Activated T-cell treated with anti-CD3 and anti-CD28 coated beads, Interleukin-2, amount 50 U/mL, for 24 hours (primary cell): Measurements from ENCODE around the gene COX19.

ENCODE experiments used
- DNase-seq: peaks from one replicate; pipeline ENCODE4 v3.0.0-alpha.2; 2020
- H3K27ac Mint-ChIP-seq: 2 replicates; pipeline ENCODE4 v1.8.0; 2020; ENCODE audit warnings: mild to moderate bottlenecking, mixed read lengths
- H3K27me3 Mint-ChIP-seq: 2 replicates; pipeline ENCODE4 v1.8.0; 2020; ENCODE audit warnings: mixed read lengths
- H3K36me3 Mint-ChIP-seq: 2 replicates; pipeline ENCODE4 v1.8.0; 2020; ENCODE audit warnings: low read depth, mixed read lengths
- H3K4me1 Mint-ChIP-seq: 2 replicates; pipeline ENCODE4 v1.8.0; 2020; ENCODE audit warnings: low read depth, mixed read lengths
- H3K4me3 Mint-ChIP-seq: 2 replicates; pipeline ENCODE4 v1.8.0; 2020; ENCODE audit warnings: mild to moderate bottlenecking, moderate library complexity, mixed read lengths
- H3K9me3 Mint-ChIP-seq: 2 replicates; pipeline ENCODE4 v1.8.0; 2020; ENCODE audit warnings: mixed read lengths

COX19 gene

GRCh38 chr7:974820-975681 is at the start of gene COX19:
TSS of gene COX19 (minus strand) at chr7:975549. CDS start at chr7:975509, 40 bp downstream.
- H3K27me3 Mint-ChIP-seq, result no peaks in the 10 kb centered on the region
- H3K9me3 Mint-ChIP-seq, result no peaks in the 10 kb centered on the region
- peak; percentile 96 for DNase-seq
- H3K4me3 Mint-ChIP-seq, result peak within 1 kb of the TSS; percentile 92
- H3K27ac Mint-ChIP-seq, result peak within 1 kb of the TSS; percentile 96
- peaks cover 31% of the 10 kb centered on the region for H3K4me1 Mint-ChIP-seq
- H3K36me3 Mint-ChIP-seq, result peaks cover 40% of the 10 kb centered on the region

GRCh38 chr7:1024331-1024841 is 49.0 kb upstream of the COX19 start:
- Mint-ChIP-seq H3K9me3 (no peaks in the 10 kb centered on the region), H3K27me3 (no peaks in the 10 kb centered on the region), H3K36me3 (peaks cover 40% of the 10 kb centered on the region), H3K4me1 (peaks cover 22% of the 10 kb centered on the region), H3K27ac (peak overlapping the region; percentile 52), H3K4me3 (no peak overlapping the region)
- no peak for DNase-seq

- peaks cover 49% of the 10 kb centered on the region for H3K36me3 Mint-ChIP-seq
- no peaks in the 10 kb centered on the region for H3K27me3 Mint-ChIP-seq
- no peak overlapping the region for H3K27ac Mint-ChIP-seq
- H3K4me1 Mint-ChIP-seq, result peaks cover 20% of the 10 kb centered on the region
- no peak overlapping the region for H3K4me3 Mint-ChIP-seq
- DNase-seq, result no peak
- H3K9me3 Mint-ChIP-seq, result no peaks in the 10 kb centered on the region
These were observed 47.6 kb upstream of the COX19 start for GRCh38 chr7:1022801-1023465.

GRCh38 chr7:1022356-1022755 is 47.0 kb upstream of the COX19 start:
- peaks cover 49% of the 10 kb centered on the region for H3K36me3 Mint-ChIP-seq
- no peak overlapping the region for H3K27ac Mint-ChIP-seq
- no peak for DNase-seq
- no peak overlapping the region for H3K4me3 Mint-ChIP-seq
- H3K9me3 Mint-ChIP-seq, result no peaks in the 10 kb centered on the region
- H3K4me1 Mint-ChIP-seq, result peaks cover 19% of the 10 kb centered on the region
- no peaks in the 10 kb centered on the region for H3K27me3 Mint-ChIP-seq

GRCh38 chr7:1021931-1022330 is 46.6 kb upstream of the COX19 start:
- no peak overlapping the region for H3K4me3 Mint-ChIP-seq
- H3K27ac Mint-ChIP-seq, result no peak overlapping the region
- H3K27me3 Mint-ChIP-seq, result no peaks in the 10 kb centered on the region
- peaks cover 17% of the 10 kb centered on the region for H3K4me1 Mint-ChIP-seq
- DNase-seq, result no peak
- no peaks in the 10 kb centered on the region for H3K9me3 Mint-ChIP-seq
- peaks cover 47% of the 10 kb centered on the region for H3K36me3 Mint-ChIP-seq

- Mint-ChIP-seq H3K9me3 (no peaks in the 10 kb centered on the region), H3K4me3 (no peak overlapping the region), H3K36me3 (peaks cover 42% of the 10 kb centered on the region), H3K27me3 (no peaks in the 10 kb centered on the region), H3K4me1 (peaks cover 12% of the 10 kb centered on the region), H3K27ac (no peak overlapping the region)
- DNase-seq, result no peak
These were observed 46.0 kb upstream of the COX19 start for GRCh38 chr7:1021366-1021765.

- Mint-ChIP-seq H3K9me3 (no peaks in the 10 kb centered on the region), H3K27me3 (no peaks in the 10 kb centered on the region), H3K4me3 (no peak overlapping the region), H3K4me1 (peaks cover 9% of the 10 kb centered on the region), H3K36me3 (peaks cover 38% of the 10 kb centered on the region), H3K27ac (no peak overlapping the region)
- DNase-seq, result no peak
These were observed 45.5 kb upstream of the COX19 start for GRCh38 chr7:1020849-1021251.

GRCh38 chr7:1019789-1020610 is 44.7 kb upstream of the COX19 start:
- H3K9me3 Mint-ChIP-seq, result no peaks in the 10 kb centered on the region
- H3K4me1 Mint-ChIP-seq, result peaks cover 9% of the 10 kb centered on the region
- DNase-seq, result no peak
- H3K27ac Mint-ChIP-seq, result no peak overlapping the region
- H3K4me3 Mint-ChIP-seq, result no peak overlapping the region
- H3K27me3 Mint-ChIP-seq, result no peaks in the 10 kb centered on the region
- peaks cover 32% of the 10 kb centered on the region for H3K36me3 Mint-ChIP-seq

- Mint-ChIP-seq H3K9me3 (no peaks in the 10 kb centered on the region), H3K27me3 (no peaks in the 10 kb centered on the region), H3K36me3 (peaks cover 32% of the 10 kb centered on the region), H3K27ac (no peak overlapping the region), H3K4me1 (peaks cover 9% of the 10 kb centered on the region), H3K4me3 (no peak overlapping the region)
- DNase-seq, result no peak
These were observed 44.0 kb upstream of the COX19 start for GRCh38 chr7:1019255-1019785.

- H3K9me3 Mint-ChIP-seq, result no peaks in the 10 kb centered on the region
- no peak overlapping the region for H3K27ac Mint-ChIP-seq
- no peak overlapping the region for H3K4me3 Mint-ChIP-seq
- DNase-seq, result no peak
- no peaks in the 10 kb centered on the region for H3K27me3 Mint-ChIP-seq
- peaks cover 29% of the 10 kb centered on the region for H3K36me3 Mint-ChIP-seq
- peaks cover 12% of the 10 kb centered on the region for H3K4me1 Mint-ChIP-seq
These were observed 43.0 kb upstream of the COX19 start for GRCh38 chr7:1018334-1018695.

- no peaks in the 10 kb centered on the region for H3K9me3 Mint-ChIP-seq
- peak overlapping the region; percentile 66 for H3K27ac Mint-ChIP-seq
- DNase-seq, result no peak
- H3K36me3 Mint-ChIP-seq, result peaks cover 25% of the 10 kb centered on the region
- H3K4me1 Mint-ChIP-seq, result peaks cover 12% of the 10 kb centered on the region
- no peak overlapping the region for H3K4me3 Mint-ChIP-seq
- no peaks in the 10 kb centered on the region for H3K27me3 Mint-ChIP-seq
These were observed 42.4 kb upstream of the COX19 start for GRCh38 chr7:1017586-1018333.

GRCh38 chr7:1016577-1017531 is 41.5 kb upstream of the COX19 start:
- H3K4me3 Mint-ChIP-seq, result no peak overlapping the region
- no peaks in the 10 kb centered on the region for H3K27me3 Mint-ChIP-seq
- H3K4me1 Mint-ChIP-seq, result peaks cover 13% of the 10 kb centered on the region
- H3K27ac Mint-ChIP-seq, result no peak overlapping the region
- no peak for DNase-seq
- peaks cover 18% of the 10 kb centered on the region for H3K36me3 Mint-ChIP-seq
- H3K9me3 Mint-ChIP-seq, result no peaks in the 10 kb centered on the region
